Activated CD4-positive, alpha-beta T cell treated with anti-CD3 and anti-CD28 coated beads, Interleukin-2, amount 50 U/mL, for 4 hours (primary cell): ENCODE results near the gene VAT1L.

Source experiments
- DNase-seq, 2 experiments: peaks; one replicate each; pipeline ENCODE4 v3.0.0-alpha.2; 2020

The VAT1L gene

DNA sequence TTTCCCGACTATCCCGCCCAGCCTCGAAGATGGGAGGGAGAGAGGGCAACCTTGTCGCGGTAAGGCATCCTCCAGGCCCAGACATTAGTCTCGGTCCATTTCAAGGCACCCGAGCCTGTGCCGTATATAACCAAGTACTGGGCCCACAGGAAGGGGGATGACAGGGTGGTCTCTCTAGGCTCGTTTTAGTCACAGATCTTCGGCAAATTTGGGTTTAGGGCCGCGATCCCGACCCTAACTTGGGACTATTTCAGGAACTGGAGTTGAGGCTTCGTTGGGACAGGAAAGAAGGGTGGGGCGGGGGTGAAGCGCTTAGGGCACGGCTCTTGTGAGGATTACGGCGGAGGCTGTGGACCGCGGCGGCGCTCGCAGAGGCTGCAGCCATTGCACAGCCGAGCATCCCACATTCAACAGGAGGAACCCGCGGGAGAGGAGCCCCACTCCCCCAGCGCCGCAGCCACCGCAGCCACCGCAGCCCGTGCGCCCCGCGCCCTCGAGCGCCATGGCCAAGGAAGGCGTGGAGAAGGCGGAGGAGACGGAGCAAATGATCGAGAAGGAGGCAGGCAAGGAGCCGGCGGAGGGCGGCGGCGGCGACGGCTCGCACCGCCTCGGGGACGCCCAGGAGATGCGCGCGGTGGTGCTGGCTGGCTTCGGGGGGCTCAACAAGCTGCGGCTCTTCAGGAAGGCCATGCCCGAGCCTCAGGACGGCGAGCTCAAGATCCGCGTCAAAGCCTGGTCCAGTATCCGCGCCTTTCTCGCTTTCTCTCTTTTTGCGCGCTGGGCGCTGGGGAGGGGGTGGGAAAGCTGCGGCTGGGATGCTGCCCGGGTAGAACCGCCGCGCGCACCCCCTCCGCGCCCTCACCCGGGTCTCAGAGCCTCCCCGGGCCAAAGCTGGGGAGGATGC lies at the start of gene VAT1L:
Gene VAT1L (plus strand): TSS at position 384 of the 904 bp plus-strand sequence. CDS start 119 bp downstream, at position 503.
- no peak for DNase-seq

DNA sequence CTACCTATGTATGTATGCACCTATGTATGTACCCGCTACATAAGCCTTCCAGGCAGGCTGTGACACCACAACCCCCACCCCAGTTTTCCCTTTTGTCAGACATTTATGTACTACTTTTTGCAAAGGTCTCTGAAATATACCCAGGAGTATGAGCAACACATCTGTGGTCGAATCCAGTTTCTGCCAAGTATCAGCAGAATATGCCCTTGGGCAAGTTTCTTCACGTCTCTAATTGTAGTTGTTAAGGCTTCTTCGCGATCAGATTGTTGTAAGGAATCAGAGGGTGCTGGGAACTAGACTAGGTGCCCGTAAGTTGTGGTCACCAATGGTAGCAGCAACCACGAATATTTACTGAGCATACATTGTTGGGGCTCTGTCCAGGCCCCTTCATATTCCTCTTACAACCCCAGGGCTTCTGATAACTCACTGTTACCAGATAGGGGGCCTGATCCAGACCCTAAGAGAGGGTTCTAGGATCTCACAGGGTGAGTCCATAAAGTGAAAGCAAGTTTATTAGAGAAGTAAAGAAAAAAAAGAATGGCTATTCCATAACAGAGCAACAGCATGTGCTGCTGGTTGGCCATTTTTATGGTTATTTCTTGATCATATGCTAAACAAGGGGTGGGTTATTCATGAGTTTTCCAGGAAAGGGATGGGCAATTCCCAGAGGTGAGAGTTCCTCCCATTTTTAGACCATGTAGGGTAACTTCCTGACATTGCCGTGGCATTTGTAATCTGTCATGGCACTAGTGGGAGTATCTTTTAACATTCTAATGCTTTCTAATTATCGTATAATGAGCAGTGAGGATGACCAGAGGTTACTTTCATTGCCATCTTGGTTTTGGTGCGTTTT lies 49.4 kb upstream of the VAT1L start:
- no peak for DNase-seq

- no peak for DNase-seq
Observed at GRCh38 chr16:77739559-77739892, 48.8 kb upstream of the VAT1L start.

- no peak for DNase-seq
Observed at GRCh38 chr16:77744141-77744540, 44.2 kb upstream of the VAT1L start.

DNA sequence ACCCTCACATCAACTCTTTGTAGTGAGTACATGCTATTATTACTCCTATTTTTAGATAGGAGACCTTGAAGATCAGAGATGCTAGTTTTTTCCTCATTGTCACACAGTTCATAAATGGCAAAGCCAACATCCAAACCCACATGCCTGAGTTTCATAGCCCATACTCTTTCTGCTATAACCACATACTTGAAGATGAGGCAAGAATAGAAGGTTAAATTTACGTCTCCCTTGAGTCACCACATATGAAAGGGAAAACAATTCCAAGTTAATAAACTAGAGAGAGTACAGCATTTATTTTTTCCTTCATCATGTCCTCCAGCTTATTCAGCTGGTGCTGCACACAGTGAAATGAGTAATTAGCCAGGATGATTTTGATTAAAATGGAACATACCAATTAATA lies 42.4 kb upstream of the VAT1L start:
- DNase-seq, result no peak

DNA sequence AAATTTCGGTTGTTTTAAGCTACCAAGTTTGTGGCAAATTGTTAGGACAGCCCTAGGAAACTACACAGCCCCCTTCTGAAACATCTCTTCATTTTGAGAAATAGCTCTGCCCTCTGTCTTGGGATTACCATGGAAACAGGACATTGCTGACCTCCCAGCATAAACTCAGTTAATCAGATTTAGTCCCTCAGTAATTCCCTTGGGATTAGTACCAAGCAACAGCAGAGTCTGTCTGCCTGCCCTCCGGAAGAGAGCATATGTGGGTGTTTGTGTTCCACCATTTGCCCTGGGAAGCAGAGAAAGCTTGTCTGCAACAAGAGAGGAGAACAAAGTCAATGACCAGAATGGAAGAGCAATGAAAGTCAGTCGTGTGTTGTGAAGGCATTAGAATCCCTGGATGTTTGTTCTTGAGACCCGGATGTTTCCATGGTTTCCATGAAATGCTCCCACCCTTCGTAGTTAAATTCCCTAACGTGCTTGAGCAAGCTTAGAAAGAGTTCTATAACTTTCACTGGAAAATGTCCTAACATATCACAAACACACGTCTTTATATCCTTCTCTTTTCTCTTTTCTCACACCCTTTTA lies 39.9 kb upstream of the VAT1L start:
- DNase-seq, result no peak

- DNase-seq, result no peak
Observed at GRCh38 chr16:77749415-77749814, 38.9 kb upstream of the VAT1L start.

DNA sequence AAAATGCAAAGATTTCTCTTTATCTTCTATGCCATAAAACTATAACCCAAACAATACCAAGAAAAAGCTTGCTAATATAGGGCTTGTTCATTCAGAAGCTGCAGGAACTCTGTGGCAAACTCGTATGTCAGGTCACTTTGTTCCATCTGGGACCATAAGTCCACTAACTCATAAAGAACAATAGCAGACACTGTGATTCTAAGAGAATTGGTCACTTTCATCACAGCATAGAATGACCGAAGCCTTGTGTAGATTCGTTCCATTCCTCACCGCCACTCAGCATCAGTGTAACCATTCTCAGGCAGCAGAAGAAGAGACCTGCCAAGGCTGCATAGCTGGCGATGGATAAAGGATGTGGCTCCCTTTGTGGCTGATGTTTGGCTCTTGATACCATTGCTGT lies 30.3 kb upstream of the VAT1L start:
- no peak for DNase-seq

GRCh38 chr16:77758508-77758907 lies 29.9 kb upstream of the VAT1L start:
- no peak for DNase-seq

DNA sequence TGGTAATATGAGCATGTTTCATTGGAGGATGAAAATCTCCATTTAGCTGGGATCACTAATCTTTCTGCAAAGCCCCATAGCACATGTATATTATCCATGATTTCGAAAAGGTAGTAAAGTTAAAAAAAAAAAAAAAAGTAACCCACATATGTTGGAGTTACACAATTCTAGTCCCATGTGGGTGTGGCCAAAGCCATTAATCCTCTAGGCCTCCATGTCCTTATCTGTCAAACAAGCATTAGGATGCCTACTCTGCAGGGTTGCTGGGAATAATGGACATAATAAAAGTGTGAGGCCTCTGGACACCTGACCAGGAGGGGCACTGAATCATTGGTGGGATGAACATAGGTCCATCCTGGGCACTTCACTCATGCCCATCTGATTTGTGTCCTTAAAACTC lies 29.2 kb upstream of the VAT1L start:
- no peak for DNase-seq

GRCh38 chr16:77759821-77760220 lies 28.5 kb upstream of the VAT1L start:
- no peak for DNase-seq

DNA sequence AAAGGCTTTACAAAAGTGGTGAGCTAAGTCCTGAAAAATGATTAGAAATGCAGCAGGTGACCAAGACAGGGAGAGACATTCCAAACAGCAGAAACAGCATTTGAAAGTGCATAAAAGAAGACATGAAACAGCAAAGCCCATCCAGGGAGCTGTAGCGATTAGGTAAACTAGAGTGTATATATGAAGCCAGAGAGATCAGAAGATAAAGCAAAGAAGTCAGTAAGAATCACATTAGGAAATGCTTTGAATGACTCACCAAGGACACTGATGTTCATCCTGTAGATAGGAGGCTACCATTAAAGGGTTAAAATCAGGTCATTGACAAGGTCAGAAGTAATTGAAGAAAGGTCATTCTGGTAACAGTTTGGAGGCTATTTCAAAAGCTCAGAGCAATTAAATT lies 27.6 kb upstream of the VAT1L start:
- no peak for DNase-seq

DNA sequence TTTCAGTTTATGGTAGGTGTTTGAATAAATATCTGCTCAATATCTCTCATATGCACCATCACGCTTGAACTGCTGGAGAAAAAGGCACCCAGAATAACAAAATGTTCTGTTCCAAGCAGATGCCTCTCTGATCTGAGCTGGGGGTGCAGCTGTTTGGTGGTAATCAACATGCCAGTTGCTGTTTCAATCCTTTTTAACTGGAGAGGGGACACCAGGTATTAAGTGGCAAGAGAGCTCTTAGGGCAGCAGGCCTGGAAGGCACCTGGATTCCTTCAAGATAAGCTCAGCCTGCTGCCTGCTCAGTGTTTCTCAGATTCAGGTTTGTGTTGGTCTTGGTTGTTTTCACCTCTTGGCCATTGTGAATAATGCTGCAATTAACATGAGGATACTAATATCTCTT lies 27.2 kb upstream of the VAT1L start:
- no peak for DNase-seq

DNA sequence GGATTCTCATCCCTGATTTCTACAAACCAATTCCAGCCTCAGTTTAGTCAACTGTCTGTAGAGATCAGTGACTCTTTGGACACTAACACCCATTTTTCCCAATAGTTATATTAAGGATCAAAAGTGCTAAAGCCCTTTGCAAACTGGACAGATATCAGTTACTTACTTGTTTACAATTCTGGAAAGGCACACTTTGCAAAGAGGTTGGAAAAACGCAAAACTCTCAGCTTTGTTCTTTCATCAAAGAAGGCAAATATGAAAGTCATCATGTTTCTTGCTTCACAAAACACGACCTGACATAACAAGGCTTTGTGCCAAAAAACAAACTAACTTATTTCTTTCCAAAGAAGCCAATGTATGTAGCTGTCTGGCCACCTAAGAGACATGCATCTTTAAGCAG lies 26.1 kb upstream of the VAT1L start:
- DNase-seq, result no peak

GRCh38 chr16:77763994-77764393 lies 24.4 kb upstream of the VAT1L start:
- no peak for DNase-seq

DNA sequence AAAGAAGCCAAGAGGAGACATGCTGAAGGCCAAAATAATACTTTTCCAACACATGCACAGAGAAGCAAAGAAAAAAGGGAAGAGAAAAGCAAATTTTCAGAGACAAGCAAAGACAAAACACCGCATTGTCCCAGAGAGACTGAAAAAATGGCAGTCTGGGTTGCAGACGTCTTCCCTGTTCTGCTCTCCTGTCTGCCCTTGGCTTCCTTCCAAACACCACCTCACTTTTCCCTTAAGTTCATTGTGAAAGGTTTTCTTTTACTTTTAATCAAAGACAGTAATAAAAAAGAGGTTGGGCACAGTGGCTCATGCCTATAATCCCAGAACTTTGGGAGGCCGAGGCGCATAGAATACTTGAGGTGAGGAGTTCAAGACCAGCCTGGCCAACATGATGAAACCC lies 21.2 kb upstream of the VAT1L start:
- no peak for DNase-seq

GRCh38 chr16:77767826-77768225 lies 20.5 kb upstream of the VAT1L start:
- DNase-seq, result no peak

- no peak for DNase-seq
Observed at GRCh38 chr16:77775911-77776909, 12.2 kb upstream of the VAT1L start.

DNA sequence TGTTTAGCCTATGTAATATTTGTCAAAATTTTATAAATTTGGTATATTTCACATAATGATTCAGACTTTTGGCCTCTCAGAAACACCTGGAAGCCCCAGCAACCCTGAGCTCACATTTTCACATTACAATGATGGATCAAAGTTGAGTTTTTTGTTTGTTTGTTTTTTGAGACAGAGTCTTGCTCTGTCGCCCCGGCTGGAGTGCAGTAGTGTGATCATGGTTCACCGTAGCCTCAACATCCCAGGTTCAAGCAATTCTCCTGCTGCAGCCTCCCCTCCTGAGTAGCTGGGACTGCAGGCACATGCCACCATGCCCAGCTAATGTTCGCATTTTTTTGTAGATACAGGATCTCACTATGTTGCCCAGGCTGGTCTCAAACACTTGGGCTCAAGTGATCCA lies 10.6 kb upstream of the VAT1L start:
- no peak for DNase-seq

- DNase-seq, result no peak
Observed at GRCh38 chr16:77780378-77780837, 8.0 kb upstream of the VAT1L start.

DNA sequence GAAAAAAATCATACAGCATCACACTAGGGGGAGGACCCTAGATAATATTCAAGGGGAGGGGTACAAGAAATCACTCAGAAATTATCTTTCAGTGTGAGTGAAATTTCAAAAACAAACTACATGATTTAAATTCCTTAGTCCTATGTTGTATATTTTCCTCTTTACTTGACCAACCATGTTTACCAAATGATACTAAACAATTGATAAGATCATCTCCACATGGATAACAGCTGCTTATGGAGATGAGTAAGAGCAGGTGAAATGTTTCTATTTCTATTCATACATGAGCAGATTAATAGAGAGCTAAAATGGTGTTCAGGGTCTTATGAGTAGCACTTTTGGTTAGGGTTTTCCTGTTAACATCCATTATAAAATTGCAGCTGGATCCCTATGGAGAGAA lies 7.3 kb upstream of the VAT1L start:
- DNase-seq, result no peak

DNA sequence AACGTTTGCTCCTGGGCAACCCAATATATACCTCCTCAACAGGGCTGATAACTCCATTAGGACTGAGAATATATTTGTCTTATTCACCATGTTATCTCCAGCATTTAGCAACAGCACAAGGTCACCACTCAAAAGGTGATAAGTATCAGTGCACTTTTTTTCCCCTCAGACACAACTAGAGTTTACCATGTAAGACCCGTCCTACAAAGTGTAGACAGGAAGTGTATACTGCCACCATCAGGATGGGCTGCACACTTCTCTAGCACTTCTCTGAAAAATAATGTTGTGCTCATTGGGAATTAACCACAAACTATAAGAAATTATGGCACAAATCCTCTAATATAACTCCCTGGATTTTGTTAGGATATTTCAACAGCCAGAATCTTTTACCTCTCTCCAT lies 5.7 kb upstream of the VAT1L start:
- no peak for DNase-seq
